ENCODE data around the gene RAPGEF4.

DNA sequence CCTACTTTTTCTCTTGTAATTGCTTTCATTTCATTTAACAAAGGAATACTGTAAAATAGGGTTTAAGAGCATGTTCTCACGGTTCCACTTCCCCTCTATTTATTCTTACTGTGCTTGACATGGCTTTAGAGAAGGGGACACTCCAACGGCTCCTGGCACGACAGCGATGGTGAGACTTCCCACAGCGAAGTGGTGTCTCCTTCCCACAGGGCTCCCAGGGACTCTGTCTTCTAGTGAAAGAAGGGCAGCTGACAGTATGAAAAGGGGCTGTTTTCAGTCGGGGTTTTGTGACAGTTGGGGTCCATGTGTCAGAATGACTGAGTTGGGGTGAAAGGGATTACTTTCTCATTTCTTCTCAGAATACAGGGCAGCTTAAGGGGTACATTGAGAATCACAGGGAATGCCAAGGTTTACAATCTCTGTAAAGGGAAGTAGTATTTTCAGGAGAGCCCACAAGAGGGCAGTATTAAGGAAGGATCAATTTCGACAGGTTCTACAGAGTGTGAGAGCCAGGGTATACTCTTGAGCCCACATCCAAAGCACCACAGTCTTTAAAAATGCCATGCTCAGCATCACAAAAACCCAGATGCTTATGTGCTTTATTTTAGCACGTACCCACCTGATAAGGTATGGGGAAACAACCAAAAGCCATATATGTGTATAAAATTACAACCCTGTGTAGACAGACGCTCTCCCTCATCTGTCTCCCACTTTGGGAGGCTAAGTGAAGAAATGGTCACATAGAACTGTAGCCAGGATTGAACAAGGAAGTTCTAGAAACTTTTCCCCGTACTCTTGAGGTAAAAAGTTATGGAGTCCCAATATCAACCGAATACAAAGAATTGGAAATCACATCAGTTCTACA is 31.3 kb upstream of the RAPGEF4 start:
- TF ChIP-seq CTCF (IDR thresholded peaks at IDR 0.05) (peak in 5 of 6 experiments; percentile 20 to 39 (median 28)), EP300 (IDR thresholded peaks at IDR 0.05) (no peak), POLR2AphosphoS5 (IDR thresholded peaks at IDR 0.05) (no peak), POLR2A (IDR thresholded peaks at IDR 0.05) (no peak)
